22Rv1 (cell line): ENCODE measurements around the gene LHPP.

Experiments
- ZFX ChIP-seq: fragments of 450-650 bp; IDR thresholded peaks from 2 replicates; pipeline ENCODE4 v1.6.1; 2017; ENCODE audit warnings: antibody characterized with exemption, borderline replicate concordance
- TF ChIP-seq, protein P1 (sequence below): fragments of 450-650 bp; IDR thresholded peaks from 2 replicates; pipeline ENCODE4 v1.5.1; 2017; ENCODE audit warnings: mild to moderate bottlenecking

DNA sequence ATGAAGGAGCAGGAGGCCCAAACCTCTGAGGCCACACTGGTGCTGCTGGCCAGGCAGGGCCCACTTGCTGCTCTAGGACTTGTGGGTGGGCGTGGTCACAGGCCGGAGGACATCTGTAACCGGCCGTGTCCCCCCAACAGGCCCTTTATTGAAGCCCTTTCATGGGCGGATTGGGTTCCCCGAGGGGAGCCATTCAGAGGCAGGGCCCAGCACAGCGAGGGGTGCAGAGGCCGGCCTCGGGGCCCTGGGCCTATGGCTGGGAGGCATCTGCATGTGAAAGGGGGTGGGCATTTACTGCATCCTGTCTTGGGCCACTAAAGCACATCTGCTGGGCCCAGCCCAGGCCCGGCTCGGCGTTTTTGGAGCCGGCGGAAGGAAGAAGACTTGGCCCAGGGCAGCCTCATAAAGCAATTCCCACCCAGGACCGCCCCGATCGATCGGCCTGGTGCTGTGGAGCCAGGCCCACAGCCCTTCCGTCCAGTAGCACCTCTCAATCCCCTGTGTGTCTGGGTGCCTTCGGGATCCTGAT, 8.4 kb downstream of the LHPP start:
- TF ChIP-seq, protein P1, sequence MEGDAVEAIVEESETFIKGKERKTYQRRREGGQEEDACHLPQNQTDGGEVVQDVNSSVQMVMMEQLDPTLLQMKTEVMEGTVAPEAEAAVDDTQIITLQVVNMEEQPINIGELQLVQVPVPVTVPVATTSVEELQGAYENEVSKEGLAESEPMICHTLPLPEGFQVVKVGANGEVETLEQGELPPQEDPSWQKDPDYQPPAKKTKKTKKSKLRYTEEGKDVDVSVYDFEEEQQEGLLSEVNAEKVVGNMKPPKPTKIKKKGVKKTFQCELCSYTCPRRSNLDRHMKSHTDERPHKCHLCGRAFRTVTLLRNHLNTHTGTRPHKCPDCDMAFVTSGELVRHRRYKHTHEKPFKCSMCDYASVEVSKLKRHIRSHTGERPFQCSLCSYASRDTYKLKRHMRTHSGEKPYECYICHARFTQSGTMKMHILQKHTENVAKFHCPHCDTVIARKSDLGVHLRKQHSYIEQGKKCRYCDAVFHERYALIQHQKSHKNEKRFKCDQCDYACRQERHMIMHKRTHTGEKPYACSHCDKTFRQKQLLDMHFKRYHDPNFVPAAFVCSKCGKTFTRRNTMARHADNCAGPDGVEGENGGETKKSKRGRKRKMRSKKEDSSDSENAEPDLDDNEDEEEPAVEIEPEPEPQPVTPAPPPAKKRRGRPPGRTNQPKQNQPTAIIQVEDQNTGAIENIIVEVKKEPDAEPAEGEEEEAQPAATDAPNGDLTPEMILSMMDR, result no peak
- TF ChIP-seq ZFX, result no peak
